Measurements from ENCODE around the gene ALX1. TPM values are rescaled to one million over a fixed set of nuclear protein-coding genes. Genes with fewer than 3 reads are reported as not detected.
"Not testable (repeated sequence)": the region's sequence is repeated elsewhere in the genome, so short reads cannot be mapped to it uniquely, and the experiment has no call there.

Gene ALX1
- total RNA-seq, 1 donor from 2014 or later: under 0.01 TPM

DNA sequence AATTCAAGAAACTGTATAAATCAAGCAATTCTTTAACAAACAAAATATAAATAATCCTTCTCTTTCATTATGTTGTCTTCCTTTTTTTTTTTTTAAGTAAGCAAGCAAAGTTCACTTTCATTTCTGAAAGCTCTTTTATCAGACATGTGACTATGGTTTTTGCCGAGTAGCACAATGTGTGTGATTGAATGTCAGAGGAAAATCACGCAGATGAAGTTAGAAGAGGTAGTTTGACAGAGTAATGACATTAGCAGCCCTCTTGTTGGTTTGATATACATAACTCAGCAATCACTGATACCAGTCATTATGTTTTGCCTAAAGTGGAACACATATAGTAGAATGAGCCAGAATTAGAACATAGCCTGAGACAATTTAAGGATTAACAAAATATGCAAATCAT, 19.0 kb downstream of the ALX1 start:
- no peak for FAIRE-seq
- no peak for DNase-seq (ENCODE audit: low spot score in 2 of 2)

DNA sequence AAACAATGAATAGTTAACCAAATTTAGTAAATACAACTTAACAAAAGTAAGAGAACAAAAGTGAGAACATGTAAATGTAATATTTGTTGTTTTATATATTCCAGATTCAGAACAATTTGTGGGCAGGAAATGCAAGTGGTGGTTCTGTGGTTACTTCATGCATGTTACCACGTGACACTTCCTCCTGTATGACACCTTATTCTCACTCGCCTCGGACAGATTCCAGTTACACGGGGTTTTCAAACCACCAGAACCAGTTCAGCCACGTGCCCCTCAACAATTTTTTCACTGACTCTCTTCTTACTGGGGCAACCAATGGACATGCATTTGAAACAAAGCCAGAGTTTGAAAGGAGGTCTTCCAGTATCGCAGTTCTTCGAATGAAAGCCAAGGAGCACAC, 21.0 kb downstream of the ALX1 start:
- DNase-seq (ENCODE audit: low spot score in 2 of 2) (no peak), FAIRE-seq (no peak)

DNA sequence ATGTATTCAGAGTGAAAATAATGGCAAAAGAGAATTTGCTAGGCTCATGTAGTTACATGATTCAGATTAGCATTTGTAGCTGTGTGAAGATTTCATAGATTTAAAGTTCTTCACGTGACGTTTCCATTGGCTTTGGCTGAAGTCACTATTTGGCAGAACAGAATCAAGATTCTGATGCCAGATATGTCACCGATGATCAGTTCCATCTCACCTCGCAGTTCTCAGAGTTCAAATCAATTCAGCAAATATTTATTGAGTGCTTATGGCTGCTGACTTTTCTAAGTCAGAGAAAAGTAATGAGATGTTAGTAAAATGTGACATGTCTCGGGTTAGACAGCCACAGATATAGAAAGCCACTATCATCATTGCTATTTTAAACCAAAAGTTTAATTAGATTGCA, 28.4 kb downstream of the ALX1 start:
- DNase-seq (ENCODE audit: low spot score in 2 of 2) (no peak), FAIRE-seq (no peak)

DNA sequence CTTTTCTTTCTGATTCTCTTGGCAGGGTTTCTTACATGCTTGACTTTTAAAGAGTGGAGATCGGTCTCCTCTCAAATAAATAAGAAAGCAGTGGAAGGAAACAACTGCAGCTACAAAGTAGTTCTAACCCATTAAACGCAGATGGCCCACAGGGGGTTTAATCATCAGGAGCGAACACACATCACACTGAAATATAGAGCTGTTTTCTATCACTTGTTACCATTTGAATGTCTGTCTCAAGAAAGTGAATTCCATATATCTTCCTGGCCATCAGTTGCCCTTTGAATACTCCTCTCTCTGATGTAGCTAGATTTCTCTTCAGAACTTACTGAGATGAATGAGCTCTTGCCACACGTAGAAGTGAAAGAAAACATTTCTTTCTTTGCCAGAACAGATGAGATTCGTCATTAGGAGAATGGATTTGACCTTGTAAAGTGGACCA, 29.1 kb downstream of the ALX1 start:
- DNase-seq (ENCODE audit: low spot score in 2 of 2) (no peak), FAIRE-seq (no peak)

DNA sequence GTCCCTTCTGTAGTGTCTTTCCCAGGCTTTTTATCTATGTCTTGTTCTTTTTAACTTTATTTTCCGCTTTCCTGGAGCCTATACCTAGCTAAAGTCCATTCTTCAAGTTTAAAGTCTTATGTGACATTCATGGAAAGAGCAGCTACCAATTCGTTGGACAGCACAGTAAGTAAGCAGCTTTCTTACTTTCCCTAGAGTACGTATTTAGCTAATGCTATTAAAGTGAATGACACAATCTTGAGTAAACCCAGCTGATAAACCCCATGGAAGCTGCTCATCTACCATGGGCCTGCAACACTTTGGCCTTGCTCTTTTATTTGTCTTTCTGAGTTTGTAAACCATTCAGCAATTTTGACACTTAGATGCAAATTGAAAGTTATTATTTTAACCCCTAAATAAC, 30.0 kb downstream of the ALX1 start:
- DNase-seq (ENCODE audit: low spot score in 2 of 2): no peak
- FAIRE-seq: no peak

GRCh38 chr12:85310456-85311076, 30.5 kb downstream of the ALX1 start:
- no peak for FAIRE-seq
- DNase-seq (ENCODE audit: low spot score in 2 of 2): no peak

DNA sequence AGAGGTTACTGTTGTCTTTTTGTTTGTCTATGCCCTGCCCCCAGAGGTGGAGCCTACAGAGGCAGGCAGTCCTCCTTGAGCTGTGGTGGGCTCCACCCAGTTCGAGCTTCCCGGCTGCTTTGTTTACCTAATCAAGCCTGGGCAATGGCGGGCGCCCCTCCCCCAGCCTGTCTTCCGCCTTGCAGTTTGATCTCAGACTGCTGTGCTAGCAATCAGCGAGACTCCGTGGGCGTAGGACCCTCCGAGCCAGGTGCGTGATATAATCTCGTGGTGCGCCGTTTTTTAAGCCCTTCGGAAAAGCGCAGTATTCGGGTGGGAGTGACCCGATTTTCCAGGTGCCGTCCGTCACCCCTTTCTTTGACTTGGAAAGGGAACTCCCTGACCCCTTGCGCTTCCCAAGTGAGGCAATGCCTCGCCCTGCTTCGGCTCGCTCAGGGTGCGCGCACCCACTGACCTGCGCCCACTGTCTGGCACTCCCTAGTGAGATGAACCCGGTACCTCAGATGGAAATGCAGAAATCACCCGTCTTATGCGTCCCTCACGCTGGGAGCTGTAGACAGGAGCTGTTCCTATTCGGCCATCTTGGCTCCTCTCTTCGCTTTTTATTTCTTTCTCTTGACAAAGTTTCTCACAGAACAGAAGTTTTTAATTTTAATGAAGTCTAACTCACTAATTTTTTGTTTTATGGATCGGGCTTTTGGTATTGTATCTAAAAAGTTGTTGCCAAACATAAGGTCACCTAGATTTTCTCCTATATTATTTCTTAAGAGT, 38.0 kb downstream of the ALX1 start:
- DNase-seq (ENCODE audit: low spot score in 2 of 2); FAIRE-seq: not testable (repeated sequence)

DNA sequence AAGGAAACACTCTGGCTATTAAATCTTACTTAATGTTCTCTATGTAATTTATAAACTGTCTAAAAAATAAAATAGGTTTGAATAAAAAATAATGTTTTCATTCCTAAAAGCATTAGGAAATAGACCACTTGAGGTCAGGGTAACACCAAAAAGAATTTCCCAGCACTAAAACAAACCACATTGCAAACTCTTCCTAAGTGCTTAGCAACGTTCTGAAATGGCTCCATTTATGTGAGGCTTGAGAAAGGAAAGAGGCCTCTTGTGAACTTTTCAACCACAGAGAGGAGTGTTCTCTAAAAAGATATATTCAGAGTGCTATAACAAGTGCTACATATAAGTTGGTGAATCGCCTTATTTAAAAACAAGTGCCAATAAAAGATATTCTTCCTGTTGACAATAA, 42.7 kb downstream of the ALX1 start:
- no peak for DNase-seq (ENCODE audit: low spot score in 2 of 2)
- no peak for FAIRE-seq

GRCh38 chr12:85325442-85325841, 45.4 kb downstream of the ALX1 start:
- FAIRE-seq (no peak), DNase-seq (ENCODE audit: low spot score in 2 of 2) (no peak)

GRCh38 chr12:85329913-85330312, 49.9 kb downstream of the ALX1 start:
- DNase-seq (ENCODE audit: low spot score in 2 of 2): no peak
- FAIRE-seq: no peak

GRCh38 chr12:85348779-85349178, 68.8 kb downstream of the ALX1 start:
- FAIRE-seq (no peak), DNase-seq (ENCODE audit: low spot score in 2 of 2) (no peak)

DNA sequence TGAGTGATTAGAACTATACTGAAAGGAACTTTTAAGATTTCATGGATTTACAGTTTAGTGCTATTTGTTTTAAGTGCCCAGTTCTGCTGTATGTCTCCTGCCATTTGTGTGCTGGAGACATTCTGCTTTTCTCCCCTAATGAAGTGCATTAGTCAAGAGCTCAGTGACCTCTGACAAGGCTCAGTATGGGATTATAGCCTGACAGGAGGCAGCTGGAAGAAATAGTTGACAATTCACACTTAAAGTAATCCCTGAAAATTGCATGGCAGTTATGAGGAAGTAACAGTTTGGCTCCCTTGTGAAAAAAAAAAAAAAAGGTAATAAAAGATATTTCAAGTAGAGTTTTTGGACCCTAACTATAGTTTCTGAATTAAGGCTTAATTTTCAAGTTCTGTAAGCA, 70.3 kb downstream of the ALX1 start:
- FAIRE-seq (no peak), DNase-seq (ENCODE audit: low spot score in 2 of 2) (no peak)

Other genes starting within 250 kb of the ALX1 start
- gene TSPAN19, start 243.9 kb upstream of the ALX1 start, total RNA-seq: not detected
- gene LRRIQ1, start 243.9 kb upstream of the ALX1 start, total RNA-seq: 6.5 TPM

Measured in frontal cortex (tissue), 4 donors.